Stimulated activated CD4-positive, alpha-beta T cell treated with anti-CD3 and anti-CD28 coated beads, Interleukin-2, amount 100 ng/mL, for 24 hours (primary cell): Measurements from ENCODE around the gene ICE2.
"Not testable (repeated sequence)": the region's sequence is repeated elsewhere in the genome, so short reads cannot be mapped to it uniquely, and the experiment has no call there.

Experiments used
- DNase-seq, 2 donors: peaks; one replicate each; pipeline ENCODE4 v3.0.0-alpha.2; 2020

Gene ICE2

GRCh38 chr15:60442031-60442650, 36.8 kb downstream of the ICE2 start:
- no peak for DNase-seq

- DNase-seq = no peak
These were observed 37.6 kb downstream of the ICE2 start for GRCh38 chr15:60441331-60441730.

- no peak for DNase-seq
These were observed 40.3 kb downstream of the ICE2 start for GRCh38 chr15:60438646-60439045.

- DNase-seq = no peak
These were observed 50.0 kb downstream of the ICE2 start for GRCh38 chr15:60428935-60429334.

- no peak for DNase-seq
These were observed 52.0 kb downstream of the ICE2 start for GRCh38 chr15:60426870-60427508.

- no peak for DNase-seq
These were observed 53.5 kb downstream of the ICE2 start for GRCh38 chr15:60425461-60425860.

- DNase-seq = no peak
These were observed 54.9 kb downstream of the ICE2 start for GRCh38 chr15:60424006-60424405.

- no peak for DNase-seq
These were observed 55.4 kb downstream of the ICE2 start for GRCh38 chr15:60423537-60423936.

GRCh38 chr15:60421544-60421943, 57.4 kb downstream of the ICE2 start:
- DNase-seq = no peak

- no peak for DNase-seq
These were observed 58.7 kb downstream of the ICE2 start for GRCh38 chr15:60420203-60420716.

- no peak for DNase-seq
These were observed 59.2 kb downstream of the ICE2 start for GRCh38 chr15:60419753-60420152.

GRCh38 chr15:60418096-60418495, 60.8 kb downstream of the ICE2 start:
- DNase-seq = no peak

GRCh38 chr15:60417112-60417511, 61.8 kb downstream of the ICE2 start:
- DNase-seq = no peak

GRCh38 chr15:60416484-60416883, 62.5 kb downstream of the ICE2 start:
- DNase-seq = no peak

GRCh38 chr15:60414016-60414682, 64.8 kb downstream of the ICE2 start:
- DNase-seq = no peak

GRCh38 chr15:60413231-60413824, 65.6 kb downstream of the ICE2 start:
- DNase-seq = no peak

- DNase-seq = not testable (repeated sequence)
These were observed 66.1 kb downstream of the ICE2 start for GRCh38 chr15:60412807-60413206.

GRCh38 chr15:60411774-60412425, 67.0 kb downstream of the ICE2 start:
- DNase-seq = no peak

- not testable (repeated sequence) for DNase-seq
These were observed 68.6 kb downstream of the ICE2 start for GRCh38 chr15:60410350-60410749.

GRCh38 chr15:60408463-60408981, 70.4 kb downstream of the ICE2 start:
- no peak for DNase-seq

- DNase-seq = no peak
These were observed 71.5 kb downstream of the ICE2 start for GRCh38 chr15:60407415-60407805.

- no peak for DNase-seq
These were observed 72.2 kb downstream of the ICE2 start for GRCh38 chr15:60406513-60407414.
